NT2/D1 (cell line): ENCODE results near the gene CDK5RAP2.

Source experiments
- DNase-seq: peaks from one replicate; pipeline ENCODE4 v3.0.0-alpha.2; 2011; ENCODE audit warnings: low read depth, low spot score
- H3K27me3 ChIP-seq: 2 replicates; pipeline ENCODE4 v1.6.0; 2011; ENCODE audit warnings: mild to moderate bottlenecking; ENCODE audit not compliant: insufficient read length, insufficient read depth
- H3K36me3 ChIP-seq: 2 replicates; pipeline ENCODE4 v1.6.1; 2011; ENCODE audit warnings: mild to moderate bottlenecking, low read length, mixed read lengths; ENCODE audit not compliant: insufficient read depth, insufficient read length
- H3K4me1 ChIP-seq: 2 replicates; pipeline ENCODE4 v1.5.1; 2011; ENCODE audit not compliant: insufficient read depth, insufficient read length
- H3K4me3 ChIP-seq: 2 replicates; pipeline ENCODE4 v1.5.1; 2011; ENCODE audit warnings: low read depth; ENCODE audit not compliant: insufficient read length
- H3K9ac ChIP-seq: 2 replicates; pipeline ENCODE4 v1.6.0; 2011; ENCODE audit warnings: low read depth; ENCODE audit not compliant: insufficient read length
- H3K9me3 ChIP-seq: 2 replicates; pipeline ENCODE4 v1.5.1; 2011; ENCODE audit warnings: mild to moderate bottlenecking, low read length; ENCODE audit not compliant: insufficient read depth
- SUZ12 ChIP-seq: IDR thresholded peaks from 2 replicates; pipeline ENCODE4 v1.6.1; 2011; ENCODE audit not compliant: insufficient read length, insufficient read depth; ENCODE audit errors: extremely low read depth
- YY1 ChIP-seq: IDR thresholded peaks from 2 replicates; pipeline ENCODE4 v1.6.1; 2011; ENCODE audit not compliant: insufficient read length, insufficient read depth
- ZNF274 ChIP-seq: IDR thresholded peaks from 2 replicates; pipeline ENCODE4 v1.6.1; 2011; ENCODE audit warnings: mild to moderate bottlenecking, low read depth, low read length

Gene CDK5RAP2

DNA sequence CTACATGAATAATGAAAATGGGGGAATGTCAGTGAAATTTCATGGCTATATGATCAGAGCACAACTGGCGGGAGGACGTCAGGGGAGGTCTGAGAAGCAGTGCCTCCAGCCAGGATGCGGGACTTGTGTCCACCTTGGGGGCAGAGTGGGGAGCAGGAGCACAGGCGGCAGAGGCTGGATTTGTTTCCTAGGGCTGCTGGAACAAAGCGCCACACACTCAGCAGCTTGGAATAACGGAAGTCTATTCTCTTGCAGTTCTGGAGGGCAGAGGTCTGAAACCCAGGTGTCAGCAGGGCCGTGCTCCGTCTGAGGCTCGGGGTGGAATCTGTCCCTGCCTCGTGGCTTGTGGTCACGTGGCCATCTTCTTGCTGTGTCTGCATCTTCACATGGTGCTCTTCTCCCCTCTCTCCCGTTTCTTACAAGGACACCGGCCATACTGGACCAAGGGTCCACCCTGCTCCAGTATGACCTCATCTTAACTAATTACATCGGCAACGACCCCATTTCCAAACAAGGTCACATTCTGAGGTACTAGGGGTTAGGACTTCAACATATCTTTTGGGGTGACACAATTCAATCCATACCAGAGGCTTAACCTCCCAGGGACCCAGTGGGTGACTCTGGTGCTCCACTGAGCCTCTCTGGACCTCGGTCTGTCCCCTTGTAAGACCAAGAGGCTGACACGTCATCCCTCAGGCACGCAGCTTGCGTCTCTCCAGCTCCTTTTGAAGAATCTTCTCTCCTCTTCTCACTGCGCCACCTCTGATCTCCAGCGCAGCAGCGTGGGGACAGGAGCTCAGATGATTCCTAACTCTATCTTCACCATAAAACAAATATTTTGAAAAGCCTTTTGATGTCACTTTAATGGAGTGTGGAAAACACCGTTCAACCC, 202.5 kb downstream of the CDK5RAP2 start:
- Histone ChIP-seq H3K4me3 (no peak overlapping the region), H3K27me3 (no peaks in the 10 kb centered on the region), H3K9ac (no peak overlapping the region), H3K36me3 (no peaks in the 10 kb centered on the region), H3K9me3 (peaks cover 11% of the 10 kb centered on the region; the same call in 1 of the 2 replicates), H3K4me1 (no peaks in the 10 kb centered on the region)
- no peak for TF ChIP-seq ZNF274
- no peak for TF ChIP-seq YY1
- no peak for TF ChIP-seq SUZ12
- DNase-seq = no peak

DNA sequence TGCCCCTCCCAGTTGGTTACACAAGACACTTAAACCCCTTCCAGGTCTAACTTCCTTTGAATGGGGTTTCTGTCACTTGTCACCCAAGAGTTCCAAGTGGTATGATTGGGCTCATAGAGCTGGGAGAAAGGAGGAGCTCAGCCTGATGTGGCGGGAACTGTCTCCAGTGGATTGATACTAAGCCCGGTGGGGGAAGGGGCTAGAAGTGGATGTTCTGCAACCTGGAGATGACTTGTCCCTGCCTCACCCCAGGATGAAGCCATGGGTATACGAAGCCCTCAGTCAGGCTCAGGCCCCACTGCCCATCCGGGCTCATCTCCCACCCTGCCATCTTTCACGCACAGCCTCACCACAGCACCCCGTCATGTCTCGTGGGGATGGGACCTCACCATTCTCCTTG, 203.9 kb downstream of the CDK5RAP2 start:
- no peak overlapping the region for H3K9ac ChIP-seq
- no peaks in the 10 kb centered on the region for H3K4me1 ChIP-seq
- peaks cover 11% of the 10 kb centered on the region; the same call in 1 of the 2 replicates for H3K9me3 ChIP-seq
- no peak for DNase-seq
- TF ChIP-seq SUZ12 = no peak
- no peak for TF ChIP-seq YY1
- no peak for TF ChIP-seq ZNF274
- no peaks in the 10 kb centered on the region for H3K36me3 ChIP-seq
- H3K27me3 ChIP-seq = no peaks in the 10 kb centered on the region
- no peak overlapping the region for H3K4me3 ChIP-seq

DNA sequence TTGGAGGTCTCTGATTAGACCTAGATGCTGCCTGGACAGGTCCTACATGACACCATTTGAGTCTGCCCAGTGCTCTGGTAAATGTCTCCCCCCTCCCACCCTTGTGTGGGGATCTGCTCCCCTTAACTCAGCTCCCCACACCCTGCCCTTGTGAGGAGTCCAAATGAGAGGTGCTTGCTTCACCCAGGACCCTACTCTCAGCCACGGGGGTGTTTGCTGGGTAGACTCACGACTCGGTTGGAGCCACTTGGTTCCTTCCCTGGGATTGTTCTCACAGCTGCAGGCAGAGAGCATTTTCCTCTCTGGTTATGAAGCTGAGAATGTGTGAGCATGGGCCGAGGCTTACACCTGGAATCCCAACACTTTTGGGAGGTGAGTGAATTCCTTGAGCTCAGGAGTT, 204.7 kb downstream of the CDK5RAP2 start:
- Histone ChIP-seq H3K27me3 (no peaks in the 10 kb centered on the region), H3K9me3 (peaks cover 11% of the 10 kb centered on the region; the same call in 1 of the 2 replicates), H3K4me1 (no peaks in the 10 kb centered on the region), H3K36me3 (no peaks in the 10 kb centered on the region), H3K9ac (no peak overlapping the region), H3K4me3 (no peak overlapping the region)
- TF ChIP-seq SUZ12 (no peak), YY1 (no peak), ZNF274 (no peak)
- no peak for DNase-seq

DNA sequence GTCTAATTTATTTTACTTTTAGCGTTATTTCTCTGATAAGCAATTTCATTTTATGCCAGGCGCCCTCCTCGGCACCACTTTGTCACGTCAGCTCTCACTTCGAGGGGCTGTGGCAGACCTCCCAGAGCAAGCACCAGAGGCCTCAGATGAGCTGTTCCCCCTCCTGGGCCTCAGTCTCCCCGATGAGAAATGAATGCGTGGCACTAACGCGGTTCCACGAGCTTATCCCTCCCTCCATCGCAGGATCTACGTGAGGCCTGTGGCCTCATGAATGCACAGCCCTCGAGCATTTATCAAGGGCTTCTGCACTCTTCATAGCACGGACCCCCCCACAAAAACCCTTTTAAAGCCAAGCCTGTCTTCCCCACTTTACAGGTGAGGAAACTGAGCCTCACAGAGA, 205.2 kb downstream of the CDK5RAP2 start:
- Histone ChIP-seq H3K4me1 (no peaks in the 10 kb centered on the region), H3K36me3 (no peaks in the 10 kb centered on the region), H3K9me3 (peaks cover 10% of the 10 kb centered on the region; the same call in 1 of the 2 replicates), H3K27me3 (no peaks in the 10 kb centered on the region), H3K9ac (no peak overlapping the region), H3K4me3 (no peak overlapping the region)
- DNase-seq = no peak
- no peak for TF ChIP-seq ZNF274
- no peak for TF ChIP-seq YY1
- no peak for TF ChIP-seq SUZ12

DNA sequence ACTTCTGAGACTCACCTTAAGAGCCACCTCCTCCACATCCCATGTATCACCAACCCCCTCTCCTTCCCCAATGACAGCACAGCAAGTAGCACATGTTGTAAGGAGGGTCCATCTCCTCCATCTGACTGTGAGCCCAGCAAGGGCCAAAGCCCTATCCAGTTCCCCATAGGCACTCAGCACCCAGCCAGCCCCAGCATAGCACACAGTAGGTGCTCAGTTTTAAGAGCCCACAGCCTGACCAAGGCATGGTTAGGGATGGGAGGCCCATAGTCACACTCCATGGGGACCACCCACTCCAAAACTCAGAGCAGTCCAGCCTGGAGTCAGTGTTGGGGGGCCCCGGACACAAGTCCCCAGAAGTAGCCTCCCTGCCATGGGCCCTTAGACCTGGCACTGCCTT, 205.7 kb downstream of the CDK5RAP2 start:
- DNase-seq = no peak
- Histone ChIP-seq H3K4me3 (no peak overlapping the region), H3K9me3 (peaks cover 4% of the 10 kb centered on the region; the same call in 1 of the 2 replicates), H3K9ac (no peak overlapping the region), H3K4me1 (no peaks in the 10 kb centered on the region), H3K27me3 (no peaks in the 10 kb centered on the region), H3K36me3 (no peaks in the 10 kb centered on the region)
- TF ChIP-seq YY1 (no peak), ZNF274 (no peak), SUZ12 (no peak)

DNA sequence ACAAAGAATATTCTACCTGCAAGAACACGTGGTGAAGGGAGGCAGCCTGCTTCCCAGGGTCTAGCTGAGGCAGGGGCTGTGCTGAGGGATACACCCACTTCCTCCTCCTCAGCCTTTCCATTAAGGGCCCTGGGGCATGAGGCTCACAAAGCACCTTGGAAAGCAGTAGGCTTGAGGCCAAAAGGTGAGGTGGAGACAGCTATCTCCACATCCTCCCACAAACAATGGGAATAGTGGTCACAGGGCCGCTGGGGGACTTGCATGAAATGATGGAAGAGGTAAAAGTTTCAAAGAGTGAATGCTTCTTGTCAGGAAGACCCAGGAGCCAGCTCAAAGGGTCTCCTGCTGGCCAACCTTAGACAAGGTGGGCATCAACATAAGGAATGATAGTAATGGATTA, 207.9 kb downstream of the CDK5RAP2 start:
- H3K9ac ChIP-seq = no peak overlapping the region
- H3K4me3 ChIP-seq = no peak overlapping the region
- DNase-seq = no peak
- H3K27me3 ChIP-seq = no peaks in the 10 kb centered on the region
- H3K4me1 ChIP-seq = no peaks in the 10 kb centered on the region
- H3K9me3 ChIP-seq = peaks cover 7% of the 10 kb centered on the region; the same call in 1 of the 2 replicates
- no peaks in the 10 kb centered on the region for H3K36me3 ChIP-seq
- TF ChIP-seq YY1 = no peak
- TF ChIP-seq SUZ12 = no peak
- TF ChIP-seq ZNF274 = no peak

DNA sequence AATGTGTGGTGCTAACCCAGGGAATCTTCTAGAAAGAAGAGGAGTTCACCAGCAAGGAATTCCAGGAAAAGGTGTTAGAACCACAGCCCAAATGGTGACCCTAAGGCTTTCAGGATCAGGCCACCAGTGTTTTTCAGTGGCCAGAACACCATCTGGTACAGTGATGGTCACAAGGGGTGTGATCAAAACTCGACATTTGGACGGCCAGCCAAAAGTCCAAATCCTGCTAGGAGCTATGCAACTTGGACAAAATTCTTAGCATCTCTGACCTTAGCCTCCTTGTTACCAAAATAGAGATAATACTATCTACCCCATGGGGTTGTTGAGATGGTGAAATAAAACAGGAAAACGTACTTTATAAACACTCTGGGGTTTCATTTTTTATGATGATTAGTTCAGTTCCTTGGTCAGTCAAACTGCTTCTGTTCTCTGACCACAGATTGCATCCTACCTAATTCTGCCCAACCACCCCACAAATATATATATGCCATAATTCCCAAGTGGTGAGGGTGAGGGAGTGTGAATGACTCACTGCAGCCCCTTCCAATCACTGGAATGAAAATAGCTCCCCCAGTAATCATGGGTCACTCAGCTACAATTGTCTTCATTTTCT, 210.3 kb downstream of the CDK5RAP2 start:
- Histone ChIP-seq H3K27me3 (no peaks in the 10 kb centered on the region), H3K9ac (no peak overlapping the region), H3K9me3 (peaks cover 7% of the 10 kb centered on the region; the same call in 1 of the 2 replicates), H3K36me3 (no peaks in the 10 kb centered on the region), H3K4me3 (no peak overlapping the region), H3K4me1 (no peaks in the 10 kb centered on the region)
- DNase-seq = no peak
- TF ChIP-seq SUZ12 (no peak), ZNF274 (no peak), YY1 (no peak)
